A549 (cell line): Measurements from ENCODE around the gene AK6. TPM values are rescaled to one million over a fixed set of nuclear protein-coding genes. Genes with fewer than 3 reads are reported as not detected.

Experiments
- ATAC-seq, 2 experiments: fragments of 200-7000 bp in 1 of 2; fragments of >200 bp in 1 of 2; cut with Nextera tagmentation in 1 of 2; cut with Tn5 transposase in 1 of 2; 3 replicates each; pipeline versions ENCODE4 v1.8.0 to v1.9.1; 2018 to 2020; ENCODE audit warnings: mild to moderate bottlenecking in 1 of 2, moderate library complexity in 1 of 2
- CTCF ChIA-PET: fragments of 300-600 bp; sonication (Branson Sonifier 250); formaldehyde crosslinking; extraction: SDS; loops from one replicate; lab custom pipeline; 2021; ENCODE audit warnings: antibody characterized with exemption, inconsistent platforms; lab: Yijun Ruan, JAX
- POLR2A ChIA-PET: fragments of 350-600 bp; formaldehyde crosslinking; extraction: SDS; loops from one replicate; lab custom pipeline; 2021; ENCODE audit warnings: antibody characterized with exemption, inconsistent platforms; lab: Yijun Ruan, JAX
- DNase-seq, 2 experiments: peaks; one replicate each; pipeline versions ENCODE4 v3.0.0 to v3.0.0-alpha.2; 2011 to 2016; ENCODE audit warnings: low read depth in 1 of 2, low spot score in 1 of 2
- FAIRE-seq: peaks from 2 replicates; lab custom pipeline; 2011; peaks lifted over from hg19 to GRCh38; lab: Jason Lieb, UNC
- H3K27ac ChIP-seq, 2 experiments: fragments of >200 bp; sonication (Bioruptor Twin); formaldehyde crosslinking; 3 replicates each; pipeline ENCODE4 v1.5.1; 2016 to 2017
- H3K4me1 ChIP-seq: fragments of >200 bp; sonication (Bioruptor Twin); formaldehyde crosslinking; 3 replicates; pipeline ENCODE4 v1.6.1; 2016
- H3K4me2 ChIP-seq: fragments of >200 bp; sonication (Bioruptor Twin); formaldehyde crosslinking; 3 replicates; pipeline ENCODE4 v1.6.1; 2016
- H3K4me3 ChIP-seq: fragments of >200 bp; sonication (Bioruptor Twin); formaldehyde crosslinking; 3 replicates; pipeline ENCODE4 v1.5.1; 2016
- H3K9me3 ChIP-seq: fragments of >200 bp; sonication (Bioruptor Twin); formaldehyde crosslinking; 3 replicates; pipeline ENCODE4 v1.6.1; 2016
- CEBPB ChIP-seq, 2 experiments: fragments of >200 bp in 1 of 2; sonication (Bioruptor Twin) in 1 of 2; formaldehyde crosslinking in 1 of 2; IDR thresholded peaks; 2 replicates each; pipeline ENCODE4 v1.6.1; 2012 to 2016
- CTCF ChIP-seq: fragments of >200 bp; sonication (Bioruptor Twin); formaldehyde crosslinking; IDR thresholded peaks from 3 replicates; pipeline ENCODE4 v1.5.1; 2016
- EHMT2 ChIP-seq: fragments of 200-600 bp; sonication (generic); IDR thresholded peaks from 2 replicates; pipeline ENCODE4 v1.6.1; 2016; ENCODE audit warnings: antibody characterized with exemption, low read depth, mild to moderate bottlenecking, moderate library complexity
- ELK1 ChIP-seq: fragments of 150-350 bp; IDR thresholded peaks from 2 replicates; pipeline ENCODE4 v1.6.1; 2014; ENCODE audit warnings: low read depth, mild to moderate bottlenecking, low read length
- ESRRA ChIP-seq: fragments of 150-350 bp; IDR thresholded peaks from 2 replicates; pipeline ENCODE4 v1.6.1; 2014; ENCODE audit warnings: mild to moderate bottlenecking, low read length, borderline replicate concordance
- FOSB ChIP-seq: fragments of 250-450 bp; sonication (Bioruptor Pico); IDR thresholded peaks from 2 replicates; pipeline ENCODE4 v1.5.0; 2020; ENCODE audit warnings: mild to moderate bottlenecking, moderate library complexity
- FOSL2 ChIP-seq, 2 experiments: fragments of 450-650 bp in 1 of 2; fragments of >200 bp in 1 of 2; sonication (Bioruptor Twin) in 1 of 2; formaldehyde crosslinking; IDR thresholded peaks; 2 replicates each; pipeline versions ENCODE4 v1.5.0 to v1.6.1; 2016 to 2020; ENCODE audit warnings: mild to moderate bottlenecking in 1 of 2, moderate library complexity in 1 of 2
- HEYL ChIP-seq: fragments of 250-450 bp; sonication (Bioruptor Pico); IDR thresholded peaks from 2 replicates; pipeline ENCODE4 v1.8.0; 2021; ENCODE audit warnings: mild to moderate bottlenecking, moderate library complexity
- HOXB13 ChIP-seq: fragments of 250-450 bp; sonication (Bioruptor Pico); IDR thresholded peaks from 2 replicates; pipeline ENCODE4 v1.5.0; 2020; ENCODE audit warnings: low read depth, mild to moderate bottlenecking, moderate library complexity
- HOXB5 ChIP-seq: fragments of 250-450 bp; sonication (Bioruptor Pico); IDR thresholded peaks from 2 replicates; pipeline ENCODE4 v1.5.0; 2020; ENCODE audit warnings: mild to moderate bottlenecking, moderate library complexity
- JUNB ChIP-seq: fragments of >200 bp; sonication (Bioruptor Twin); formaldehyde crosslinking; IDR thresholded peaks from 2 replicates; pipeline ENCODE4 v1.6.1; 2016
- MAX ChIP-seq: IDR thresholded peaks from 2 replicates; pipeline ENCODE4 v1.6.1; 2012
- MAZ ChIP-seq: fragments of 150-350 bp; IDR thresholded peaks from 2 replicates; pipeline ENCODE4 v1.6.1; 2014; ENCODE audit warnings: antibody characterized with exemption, low read depth, low read length, borderline replicate concordance
- NPAS2 ChIP-seq: fragments of 250-450 bp; sonication (Bioruptor Pico); IDR thresholded peaks from 2 replicates; pipeline ENCODE4 v1.8.0; 2022; ENCODE audit warnings: mild to moderate bottlenecking, moderate library complexity, borderline replicate concordance
- NR3C1 ChIP-seq: fragments of >200 bp; sonication (Bioruptor Twin); formaldehyde crosslinking; IDR thresholded peaks from 3 replicates; pipeline ENCODE4 v1.6.1; 2017
- PHF8 ChIP-seq: fragments of 200-600 bp; sonication (generic); IDR thresholded peaks from 2 replicates; pipeline ENCODE4 v1.6.1; 2016; ENCODE audit warnings: low read depth, mild to moderate bottlenecking, antibody characterized with exemption, moderate library complexity, borderline replicate concordance
- POLR2A ChIP-seq: IDR thresholded peaks from 2 replicates; pipeline ENCODE4 v1.6.1; 2012; ENCODE audit warnings: mild to moderate bottlenecking, low read length
- REST ChIP-seq: fragments of 200-600 bp; sonication (generic); IDR thresholded peaks from 2 replicates; pipeline ENCODE4 v1.6.1; 2016; ENCODE audit warnings: antibody characterized with exemption, mild to moderate bottlenecking, moderate library complexity
- RFX5 ChIP-seq: fragments of 450-650 bp; IDR thresholded peaks from 2 replicates; pipeline ENCODE4 v1.7.1; 2014; ENCODE audit warnings: antibody characterized with exemption, mild to moderate bottlenecking, moderate library complexity
- TFCP2L1 ChIP-seq: fragments of 250-450 bp; sonication (Bioruptor Pico); IDR thresholded peaks from 2 replicates; pipeline ENCODE4 v1.5.0; 2021; ENCODE audit warnings: mild to moderate bottlenecking
- polyA plus RNA-seq, 4 experiments: library from polyadenylated mRNA; depleted of rRNA in 3 of 4; stranded (reverse); fragments of >200 nt; fragmentation: RNase III in 1 of 4; extraction: RNeasy Plus Mini Kit Qiagen cat#74134 plus additional on column Dnase treatment in 1 of 4; gene quantifications; 2 replicates in 3 of 4; 3 replicates in 1 of 4; pipeline ENCODE4 v1.2.3, GENCODE V29; 2011 to 2017

Gene AK6
- polyA plus RNA-seq, 2 of the 4 experiments (the other 2 are of a cell fraction): 83.4 to 108 TPM

- no peak for DNase-seq
Measured at GRCh38 chr5:69350664-69351063, 18.7 kb downstream of the AK6 start.

More at GRCh38 chr5:69350664-69351063, 18.7 kb downstream of the AK6 start:
- POLR2A ChIA-PET: no interaction called here
- Histone ChIP-seq H3K4me2 (no peak overlapping the region), H3K27ac (no peak overlapping the region), H3K4me1 (no peaks in the 10 kb centered on the region), H3K4me3 (no peak overlapping the region), H3K9me3 (no peaks in the 10 kb centered on the region)
- TF ChIP-seq HOXB13 (CRISPR knock-in tag) (no peak), CEBPB (IDR thresholded peaks at IDR 0.05) (no peak), JUNB (no peak), EHMT2 (no peak), FOSB (CRISPR knock-in tag) (no peak), NPAS2 (CRISPR knock-in tag) (no peak), FOSL2 (IDR thresholded peaks at IDR 0.05) (no peak), FOSL2 (CRISPR knock-in tag; IDR thresholded peaks at IDR 0.05) (no peak), REST (no peak), POLR2A (no peak), CTCF (no peak), MAX (no peak), NR3C1 (no peak), TFCP2L1 (CRISPR knock-in tag) (no peak), MAZ (no peak), ELK1 (no peak), HEYL (CRISPR knock-in tag) (no peak), PHF8 (no peak), HOXB5 (CRISPR knock-in tag) (no peak), ESRRA (no peak), RFX5 (no peak)
- FAIRE-seq: no peak
- ATAC-seq: no peak
- CTCF ChIA-PET: no interaction called here
